ENCODE results near the gene RSPH3.
"Not testable (repeated sequence)": the region's sequence is repeated elsewhere in the genome, so short reads cannot be mapped to it uniquely, and the experiment has no call there.

The RSPH3 gene

GRCh38 chr6:158999666-159000403, at the start of gene RSPH3:
Gene RSPH3 (minus strand): TSS chr6:159000202. CDS start chr6:158999550, 652 bp downstream.
- in situ Hi-C loops (cut with HindIII; ENCODE audit: low pct_ligation_motif_present, low pct_unique_long_range_greater_than_20kb, low sequenced_read_pairs), result no loop called here
- peak; percentile 91 for DNase-seq

GRCh38 chr6:159047891-159048685, 48.1 kb upstream of the RSPH3 start:
- in situ Hi-C loops (cut with HindIII; ENCODE audit: low pct_ligation_motif_present, low pct_unique_long_range_greater_than_20kb, low sequenced_read_pairs), result no loop called here
- no peak for DNase-seq

- in situ Hi-C loops (cut with HindIII; ENCODE audit: low pct_ligation_motif_present, low pct_unique_long_range_greater_than_20kb, low sequenced_read_pairs), result no loop called here
- DNase-seq, result no peak
Measured at GRCh38 chr6:159045801-159046200, 45.8 kb upstream of the RSPH3 start.

GRCh38 chr6:159044899-159045727, 45.1 kb upstream of the RSPH3 start, which contains the start of gene TAGAP:
Gene TAGAP (minus strand): TSS chr6:159044991. CDS start chr6:159044146, 845 bp downstream.
- no peak for DNase-seq

GRCh38 chr6:159043947-159044346, 43.9 kb upstream of the RSPH3 start:
- no peak for DNase-seq
- in situ Hi-C loops (cut with HindIII; ENCODE audit: low pct_ligation_motif_present, low pct_unique_long_range_greater_than_20kb, low sequenced_read_pairs), result no loop called here

More at GRCh38 chr6:159044899-159045727, 45.1 kb upstream of the RSPH3 start, which contains the start of gene TAGAP:
- in situ Hi-C loops (cut with HindIII; ENCODE audit: low pct_ligation_motif_present, low pct_unique_long_range_greater_than_20kb, low sequenced_read_pairs), result no loop called here

GRCh38 chr6:159043251-159043650, 43.2 kb upstream of the RSPH3 start:
- in situ Hi-C loops (cut with HindIII; ENCODE audit: low pct_ligation_motif_present, low pct_unique_long_range_greater_than_20kb, low sequenced_read_pairs), result no loop called here
- no peak for DNase-seq

GRCh38 chr6:159042826-159043181, 42.8 kb upstream of the RSPH3 start:
- in situ Hi-C loops (cut with HindIII; ENCODE audit: low pct_ligation_motif_present, low pct_unique_long_range_greater_than_20kb, low sequenced_read_pairs), result no loop called here
- DNase-seq, result no peak

GRCh38 chr6:159042003-159042825, 42.2 kb upstream of the RSPH3 start:
- peak; percentile 67 for DNase-seq
- in situ Hi-C loops (cut with HindIII; ENCODE audit: low pct_ligation_motif_present, low pct_unique_long_range_greater_than_20kb, low sequenced_read_pairs), result no loop called here

GRCh38 chr6:159041181-159041580, 41.2 kb upstream of the RSPH3 start:
- no peak for DNase-seq
- in situ Hi-C loops (cut with HindIII; ENCODE audit: low pct_ligation_motif_present, low pct_unique_long_range_greater_than_20kb, low sequenced_read_pairs), result no loop called here

- in situ Hi-C loops (cut with HindIII; ENCODE audit: low pct_ligation_motif_present, low pct_unique_long_range_greater_than_20kb, low sequenced_read_pairs), result no loop called here
- DNase-seq, result no peak
Measured at GRCh38 chr6:159039885-159040258, 39.9 kb upstream of the RSPH3 start.

GRCh38 chr6:159038914-159039884, 39.2 kb upstream of the RSPH3 start:
- DNase-seq, result no peak
- in situ Hi-C loops (cut with HindIII; ENCODE audit: low pct_ligation_motif_present, low pct_unique_long_range_greater_than_20kb, low sequenced_read_pairs), result no loop called here

- in situ Hi-C loops (cut with HindIII; ENCODE audit: low pct_ligation_motif_present, low pct_unique_long_range_greater_than_20kb, low sequenced_read_pairs); DNase-seq: not testable (repeated sequence)
Measured at GRCh38 chr6:159038318-159038717, 38.3 kb upstream of the RSPH3 start.

GRCh38 chr6:159037756-159038290, 37.8 kb upstream of the RSPH3 start:
- in situ Hi-C loops (cut with HindIII; ENCODE audit: low pct_ligation_motif_present, low pct_unique_long_range_greater_than_20kb, low sequenced_read_pairs), result no loop called here
- DNase-seq, result no peak

- in situ Hi-C loops (cut with HindIII; ENCODE audit: low pct_ligation_motif_present, low pct_unique_long_range_greater_than_20kb, low sequenced_read_pairs), result no loop called here
- no peak for DNase-seq
Measured at GRCh38 chr6:159036673-159037072, 36.7 kb upstream of the RSPH3 start.

- in situ Hi-C loops (cut with HindIII; ENCODE audit: low pct_ligation_motif_present, low pct_unique_long_range_greater_than_20kb, low sequenced_read_pairs), result no loop called here
- no peak for DNase-seq
Measured at GRCh38 chr6:159035891-159036290, 35.9 kb upstream of the RSPH3 start.

GRCh38 chr6:159033160-159034049, 33.4 kb upstream of the RSPH3 start:
- DNase-seq, result no peak
- in situ Hi-C loops (cut with HindIII; ENCODE audit: low pct_ligation_motif_present, low pct_unique_long_range_greater_than_20kb, low sequenced_read_pairs), result no loop called here
